HG02884 (cell line): Measurements from ENCODE around the gene AK4.
"Not testable (repeated sequence)": the region's sequence is repeated elsewhere in the genome, so short reads cannot be mapped to it uniquely, and the experiment has no call there.

Experiments used
- ATAC-seq: cut with Tn5 transposase; IDR thresholded peaks from one replicate; pipeline ENCODE4 v1.9.1; 2021; ENCODE audit warnings: mild to moderate bottlenecking, moderate library complexity; ENCODE audit not compliant: unreplicated experiment

AK4 gene

DNA sequence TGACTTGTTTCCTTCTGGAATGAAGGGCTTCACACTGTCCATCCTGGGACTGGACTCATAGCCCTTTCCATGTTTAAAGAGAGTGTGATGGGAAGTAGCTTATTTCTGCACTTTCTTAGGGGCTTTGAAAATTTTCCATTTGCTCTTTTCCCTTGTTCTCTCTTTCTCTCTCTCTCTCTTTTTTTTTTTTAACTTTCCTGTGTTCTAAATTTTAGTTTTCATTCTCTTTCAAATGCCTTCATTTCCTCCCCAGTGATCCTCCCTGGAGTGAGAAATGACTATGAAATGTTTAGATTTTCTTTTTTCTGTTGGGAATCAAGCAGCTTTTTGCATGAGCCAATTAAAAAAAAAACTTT, 2.1 kb downstream of the AK4 start:
- ATAC-seq, result no peak

DNA sequence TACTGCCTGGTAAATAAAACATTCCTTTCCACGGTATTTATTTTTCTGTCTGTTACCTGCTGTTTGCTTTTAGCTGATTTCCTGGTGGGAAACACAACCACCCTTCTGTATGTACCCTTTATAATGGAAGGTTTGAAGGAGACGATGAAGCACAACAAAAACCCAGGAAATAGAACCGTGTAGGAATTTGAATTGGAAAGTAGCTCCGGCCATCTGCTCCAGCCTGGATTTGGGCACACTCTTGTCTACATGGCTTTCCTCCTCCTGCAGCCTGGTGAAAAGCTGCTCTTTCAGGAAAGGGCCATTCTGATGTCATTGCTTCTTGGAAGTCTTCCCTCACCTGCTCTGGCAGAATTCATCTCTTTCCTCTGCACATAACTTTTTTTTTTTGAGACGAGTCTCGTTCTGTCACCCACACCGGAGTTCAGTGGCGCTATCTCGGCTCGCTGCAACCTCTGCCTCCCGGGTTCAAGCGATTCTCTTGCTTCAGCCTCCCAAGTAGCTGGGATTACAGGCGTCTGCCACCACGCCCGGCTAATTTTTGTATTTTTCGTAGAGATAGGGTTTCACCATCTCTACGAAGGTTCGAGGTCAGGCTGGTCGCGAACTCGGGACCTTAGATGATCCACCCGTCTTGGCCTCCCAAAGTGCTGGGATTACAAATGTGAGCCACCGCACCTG, 2.7 kb downstream of the AK4 start:
- no peak for ATAC-seq

DNA sequence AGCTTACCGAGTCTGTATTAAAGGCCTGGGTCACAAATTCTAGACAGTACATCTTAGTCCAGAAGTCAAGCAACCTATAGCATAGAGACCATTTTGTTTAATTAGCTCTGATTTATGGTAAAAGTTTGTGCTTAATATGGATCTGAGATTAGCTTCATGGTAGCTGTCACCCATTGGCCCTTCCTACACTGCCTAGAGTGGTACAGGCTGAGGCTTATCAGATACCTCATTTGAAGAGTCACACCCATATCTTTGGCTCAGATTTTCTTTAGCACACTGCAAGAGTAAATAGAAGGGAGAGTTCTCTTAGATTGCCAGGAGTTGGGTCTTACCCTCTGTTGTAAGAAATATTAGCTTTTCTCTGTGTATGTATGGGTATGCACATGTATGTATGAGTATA, 3.6 kb downstream of the AK4 start:
- no peak for ATAC-seq

DNA sequence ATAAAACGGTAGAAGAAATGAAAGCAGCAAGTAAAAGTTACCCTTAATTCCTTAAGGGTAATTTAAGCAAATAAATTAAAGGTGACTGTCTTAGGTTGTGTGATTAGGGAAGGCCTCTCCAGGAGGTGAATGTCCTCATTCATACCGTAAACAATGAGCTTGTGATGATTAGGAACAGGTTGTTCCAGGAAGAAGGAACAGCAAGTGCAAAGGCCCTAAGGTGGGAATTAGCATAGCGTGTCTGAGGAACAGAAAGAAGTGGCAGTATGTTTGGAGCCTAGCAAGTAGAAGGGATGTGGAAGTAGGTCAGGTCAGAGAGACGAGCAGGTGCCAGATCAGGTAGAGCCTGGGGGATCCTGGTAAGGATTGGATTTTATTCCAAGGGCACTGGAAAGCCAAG, 5.6 kb downstream of the AK4 start:
- no peak for ATAC-seq

DNA sequence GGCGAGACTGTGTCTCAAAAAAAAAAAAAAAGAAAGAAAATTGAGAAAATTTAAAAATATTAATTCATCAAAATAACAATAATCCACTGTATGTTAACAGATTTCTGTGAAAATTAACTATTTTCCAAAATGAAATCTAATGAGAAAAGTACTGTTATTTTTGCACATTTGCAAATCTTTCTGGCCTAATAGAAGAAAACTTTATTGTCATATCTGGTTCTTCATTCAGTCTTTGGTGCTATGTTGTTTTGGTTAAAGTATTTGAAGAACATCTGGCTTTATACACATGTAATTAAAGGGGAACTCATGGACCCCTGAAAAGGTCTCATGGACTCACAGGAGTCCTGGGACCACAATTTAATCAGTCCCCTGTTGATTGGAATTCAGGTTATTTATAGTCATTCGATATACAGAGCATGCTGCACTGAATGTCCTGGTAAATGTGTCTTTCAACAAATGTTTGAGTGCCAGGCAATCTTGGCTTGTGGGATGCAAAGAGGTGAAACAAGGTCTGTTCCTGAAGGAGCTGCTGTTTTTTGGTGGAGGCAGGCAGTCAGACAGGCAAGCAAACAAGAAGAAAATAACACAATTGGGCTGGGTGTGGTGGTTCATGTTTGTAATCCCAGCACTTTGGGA, 9.0 kb downstream of the AK4 start:
- no peak for ATAC-seq

DNA sequence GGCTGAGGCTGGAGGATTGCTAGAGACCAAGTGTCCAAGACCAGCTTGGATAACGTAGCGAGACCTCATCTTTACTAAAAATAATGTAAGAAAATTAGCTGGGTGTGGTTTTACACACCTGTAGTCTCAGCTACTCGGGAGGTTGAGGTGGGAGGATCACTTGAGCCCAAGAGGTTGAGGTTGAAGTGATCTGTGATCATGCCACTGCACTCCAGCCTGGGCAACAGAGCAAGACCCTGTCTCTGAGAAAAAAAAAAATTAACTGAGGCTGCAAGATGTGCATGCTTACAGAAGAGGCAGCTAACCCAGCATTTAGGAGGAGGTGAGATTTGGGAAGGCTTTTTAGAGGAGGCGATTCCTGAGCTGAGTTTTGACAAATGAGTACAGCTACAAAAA, 9.5 kb downstream of the AK4 start:
- no peak for ATAC-seq

DNA sequence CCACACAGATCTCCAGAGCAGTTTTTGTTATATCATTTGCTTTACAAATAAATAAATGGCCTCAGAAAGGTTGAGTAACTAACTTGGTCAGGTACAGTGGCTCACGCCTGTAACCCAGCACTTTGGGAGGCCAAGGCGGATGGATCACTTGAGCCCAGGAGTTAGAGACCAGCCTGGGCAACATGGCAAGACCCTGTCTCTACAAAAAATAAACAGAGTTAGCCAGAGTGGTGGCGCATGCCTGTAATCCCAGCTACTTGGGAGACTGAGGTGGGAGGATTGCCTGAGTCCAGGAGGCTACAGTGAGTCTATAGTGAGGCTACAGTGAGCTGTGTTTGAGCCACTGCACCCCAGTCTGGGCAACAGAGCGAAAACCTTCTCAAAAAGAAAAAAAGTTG, 11.3 kb downstream of the AK4 start:
- ATAC-seq, result not testable (repeated sequence)

DNA sequence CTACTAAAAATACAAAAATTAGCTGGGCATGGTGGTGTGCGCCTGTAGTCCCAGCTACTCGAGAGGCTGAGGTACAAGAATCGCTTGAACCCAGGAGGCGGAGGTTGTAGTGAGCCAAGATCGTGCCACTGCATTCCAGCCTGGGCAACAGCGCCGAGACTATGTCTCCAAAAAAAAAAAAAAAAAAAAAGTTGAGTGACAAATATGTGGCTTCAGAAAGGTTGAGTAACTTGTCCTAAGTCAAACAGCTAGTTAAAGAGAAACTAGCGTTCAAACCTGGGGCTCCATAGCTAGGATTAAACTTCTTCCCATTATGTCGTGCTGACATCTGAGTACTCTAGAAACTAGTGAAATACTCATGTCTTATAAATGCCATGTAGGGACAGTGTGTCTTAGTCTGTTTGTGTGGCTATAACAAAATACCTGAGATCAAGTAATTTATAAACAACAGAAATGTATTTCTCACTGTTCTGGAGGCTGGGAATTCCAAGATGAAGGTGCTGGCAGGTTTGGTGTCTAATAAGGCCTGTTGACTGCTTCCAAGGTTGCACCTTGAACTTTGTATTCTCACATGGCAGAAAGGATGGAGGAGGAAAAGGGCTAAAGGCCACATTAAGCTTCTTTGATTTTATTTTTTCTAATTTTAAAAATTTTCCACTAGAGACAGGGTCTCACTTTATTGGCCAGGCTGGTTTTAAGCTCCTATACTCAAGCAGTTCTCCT, 12.0 kb downstream of the AK4 start:
- no peak for ATAC-seq

DNA sequence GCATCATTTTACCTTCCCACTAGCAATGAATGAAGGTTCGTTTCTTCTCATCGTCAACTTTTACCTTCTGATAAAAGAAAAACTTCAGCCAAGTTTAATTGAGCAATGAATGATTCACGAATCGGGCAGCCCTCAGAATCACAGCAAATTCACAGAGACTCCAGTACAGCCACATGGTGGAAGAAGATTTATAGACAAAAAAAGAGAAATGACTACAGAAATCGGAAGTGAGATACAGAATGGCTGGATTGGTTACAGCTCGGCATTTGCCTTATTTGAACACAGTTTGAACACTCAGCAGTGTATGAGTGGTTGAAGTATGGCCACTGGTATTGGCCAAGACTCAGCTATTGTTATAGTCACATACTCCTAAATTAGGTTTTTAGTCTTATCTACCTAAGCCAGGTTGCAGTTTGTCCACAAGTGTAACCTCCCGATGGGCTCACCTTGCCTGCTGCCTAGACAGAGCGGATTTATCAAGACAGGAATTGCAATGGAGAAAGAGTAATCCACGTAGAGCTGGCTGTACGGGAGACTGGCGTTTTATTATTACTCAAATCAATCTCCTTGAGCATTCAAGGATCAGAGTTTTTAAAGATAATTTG, 15.3 kb downstream of the AK4 start:
- no peak for ATAC-seq

DNA sequence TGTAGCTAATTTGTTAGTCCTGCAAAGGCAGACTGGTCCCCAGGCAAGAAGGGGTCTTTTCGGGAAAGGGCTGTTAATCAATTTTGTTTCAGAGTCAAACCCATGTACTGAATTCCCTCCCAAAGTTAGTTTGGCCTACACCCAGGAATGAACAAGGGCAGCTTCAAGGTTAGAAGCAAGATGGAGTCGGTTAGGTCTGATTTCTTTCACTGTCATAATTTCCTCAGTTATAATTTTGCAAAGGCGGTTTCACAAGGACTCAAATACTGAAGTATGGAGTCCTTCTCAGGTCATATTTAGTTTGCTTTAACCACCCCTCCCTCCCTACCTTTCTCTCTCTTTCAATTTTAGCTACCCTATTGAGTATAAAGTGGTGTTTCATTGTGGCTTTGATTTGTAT, 16.1 kb downstream of the AK4 start:
- ATAC-seq, result not testable (repeated sequence)

DNA sequence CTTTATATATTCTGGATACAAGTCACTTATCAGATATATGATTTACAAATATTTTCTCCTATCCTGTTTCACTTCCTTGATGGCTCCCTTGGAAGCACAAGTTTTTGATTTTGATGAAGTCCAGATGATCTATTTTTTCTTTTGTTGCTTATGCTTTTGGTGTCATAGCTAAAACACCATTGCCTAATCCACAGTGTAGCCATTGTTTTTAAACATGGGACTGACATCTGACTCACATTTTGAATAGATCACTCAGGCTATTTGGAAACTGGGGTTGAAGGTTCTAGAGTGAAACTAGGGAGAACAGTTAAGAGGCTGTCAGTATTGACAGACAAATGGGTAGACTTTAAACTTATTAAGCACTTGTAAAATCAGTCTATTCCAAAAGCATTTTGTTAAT, 16.6 kb downstream of the AK4 start:
- ATAC-seq, result no peak

DNA sequence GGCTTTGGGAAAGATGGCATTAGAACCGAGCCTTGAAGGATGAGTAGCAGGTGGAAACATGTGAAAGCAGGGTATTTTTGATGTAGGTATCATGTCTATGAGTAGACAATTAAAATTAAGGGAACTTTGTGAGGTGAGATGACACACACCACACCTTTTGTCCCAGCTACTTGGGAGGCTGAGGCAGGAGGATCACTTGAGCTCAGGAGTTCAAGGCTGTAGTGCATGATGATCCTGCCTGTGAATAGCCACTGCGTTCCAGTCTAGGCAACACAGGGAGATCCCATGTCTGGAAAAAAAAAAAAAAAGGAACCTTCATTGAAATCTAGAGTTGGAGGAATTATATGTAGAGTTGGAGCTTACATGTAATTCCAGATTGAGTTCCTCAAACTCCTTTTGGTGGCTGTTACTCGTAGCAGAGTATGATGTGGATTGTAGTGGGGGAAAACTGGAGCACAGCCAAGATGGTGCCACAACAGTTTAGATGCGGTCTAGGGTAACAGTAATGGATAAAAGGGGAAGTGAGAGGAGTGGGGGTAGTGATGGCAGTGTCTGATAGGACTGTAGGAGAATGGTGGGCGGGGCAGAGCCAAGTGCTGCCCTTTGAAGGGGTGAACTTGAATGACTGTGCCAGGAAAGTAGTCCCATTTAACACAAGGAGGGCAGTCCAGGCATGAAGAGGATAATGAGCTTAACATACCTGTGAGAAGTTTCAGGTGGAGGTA, 17.4 kb downstream of the AK4 start:
- peak; percentile 73 for ATAC-seq

DNA sequence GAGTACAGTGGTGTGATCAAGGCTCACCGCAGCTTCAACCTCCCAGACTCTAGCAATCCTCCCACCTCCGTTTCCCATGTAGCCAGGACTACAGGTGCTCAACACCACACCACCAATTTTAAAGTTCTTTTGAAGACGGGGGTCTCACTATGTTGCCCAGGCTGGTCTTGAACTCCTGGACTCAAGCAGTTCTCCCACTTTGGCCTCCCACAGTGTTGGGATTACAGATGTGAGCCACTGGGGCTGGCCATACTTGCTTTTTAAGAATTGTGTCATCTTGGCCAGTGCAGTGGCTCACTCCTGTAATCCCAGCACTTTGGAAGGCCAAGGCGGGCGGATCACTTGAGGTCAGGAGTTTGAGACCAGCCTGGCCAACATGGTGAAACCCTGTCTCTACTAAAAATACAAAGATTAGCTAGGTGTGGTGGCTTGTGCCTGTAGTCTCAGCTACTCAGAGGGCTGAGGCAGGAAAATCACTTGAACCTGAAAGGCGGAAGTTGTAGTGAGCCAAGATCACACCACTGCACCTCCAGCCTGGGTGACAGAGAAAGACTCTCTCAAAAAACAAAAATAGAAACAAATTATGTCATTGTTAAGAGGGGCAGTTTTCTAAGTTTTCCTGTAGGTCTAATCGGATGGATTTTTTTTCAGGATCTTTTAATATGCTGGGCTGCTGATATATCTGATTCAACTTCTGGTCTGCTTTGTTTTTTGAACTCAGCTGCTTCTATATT, 18.7 kb downstream of the AK4 start:
- ATAC-seq, result peak; percentile 33

DNA sequence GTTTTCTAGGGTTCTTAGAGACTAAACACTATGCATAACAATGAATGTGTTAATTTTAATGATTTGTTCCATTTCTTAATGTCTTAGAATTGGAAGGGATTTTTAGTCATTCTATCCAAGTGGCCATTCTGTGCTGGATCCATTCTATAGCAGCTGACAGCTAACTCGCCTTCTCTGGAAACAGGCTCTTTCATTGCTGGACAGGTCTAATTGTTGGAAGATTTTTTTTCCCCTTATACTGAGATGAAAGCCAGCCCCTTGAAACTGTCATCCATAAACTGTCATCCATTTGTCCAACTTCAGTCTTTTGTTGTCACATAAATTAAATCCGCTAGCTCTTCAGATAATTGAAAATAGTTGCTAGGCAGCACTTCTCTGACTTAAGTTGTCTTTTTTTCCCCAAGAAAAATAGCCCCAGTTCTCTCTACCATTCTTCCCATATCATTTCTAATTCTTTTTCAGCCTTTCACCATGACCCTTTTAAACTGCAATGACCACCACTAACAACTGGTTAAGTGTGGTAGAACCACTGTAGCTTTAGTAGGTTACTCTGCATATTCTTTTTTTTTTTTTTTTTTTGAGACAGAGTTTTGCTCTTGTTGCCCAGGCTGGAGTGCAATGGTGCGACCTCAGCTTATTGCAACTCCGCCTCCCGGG, 19.7 kb downstream of the AK4 start:
- no peak for ATAC-seq

DNA sequence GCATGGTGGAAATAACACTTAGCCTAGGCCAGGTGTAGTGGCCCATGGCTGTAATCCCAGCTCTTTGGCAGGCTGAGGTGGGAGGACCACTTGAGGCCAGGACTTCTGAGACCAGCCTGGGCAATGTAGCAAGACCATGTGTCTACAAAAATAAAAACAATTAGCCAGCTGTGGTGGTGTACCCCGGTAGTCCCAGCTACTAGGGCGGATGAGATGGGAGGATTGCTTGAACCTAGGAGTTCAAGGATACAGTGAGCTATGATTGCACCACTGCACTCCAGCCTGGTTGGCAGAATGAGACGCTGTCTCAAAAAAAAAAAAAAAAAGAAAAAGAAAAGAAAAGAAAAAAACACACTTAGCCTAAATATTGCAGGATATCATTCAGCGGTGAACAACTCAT, 20.9 kb downstream of the AK4 start:
- no peak for ATAC-seq

DNA sequence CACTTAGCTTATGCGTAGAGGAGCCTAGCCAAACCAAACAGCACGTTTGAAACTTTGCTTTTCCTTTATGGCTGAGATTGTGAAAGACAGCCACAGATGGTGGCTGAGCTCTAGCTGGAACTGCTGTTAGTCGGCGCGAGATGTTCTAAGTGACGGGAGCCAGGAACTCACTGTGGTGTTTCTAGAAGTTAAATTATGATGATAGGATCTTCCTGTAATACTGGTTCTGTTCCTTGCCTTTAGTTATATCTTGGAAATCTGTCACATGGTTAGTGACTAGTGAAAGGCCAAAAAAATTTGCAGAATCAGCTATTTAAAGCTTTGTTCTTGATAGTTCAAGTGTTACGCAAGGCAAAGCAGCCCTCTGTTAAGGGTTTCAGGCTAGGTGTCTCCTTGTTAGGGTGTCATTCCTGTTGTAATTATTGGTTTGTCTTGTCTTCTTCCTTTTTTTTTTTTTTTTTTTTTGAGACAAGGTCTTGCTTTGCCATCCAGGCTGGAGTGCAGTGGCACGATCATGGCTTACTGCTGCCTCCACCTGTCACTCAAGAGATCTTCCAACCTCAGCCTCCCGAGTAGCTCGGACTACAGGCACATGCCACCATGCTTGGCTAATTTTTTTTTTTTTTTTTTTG, 22.6 kb downstream of the AK4 start:
- no peak for ATAC-seq

DNA sequence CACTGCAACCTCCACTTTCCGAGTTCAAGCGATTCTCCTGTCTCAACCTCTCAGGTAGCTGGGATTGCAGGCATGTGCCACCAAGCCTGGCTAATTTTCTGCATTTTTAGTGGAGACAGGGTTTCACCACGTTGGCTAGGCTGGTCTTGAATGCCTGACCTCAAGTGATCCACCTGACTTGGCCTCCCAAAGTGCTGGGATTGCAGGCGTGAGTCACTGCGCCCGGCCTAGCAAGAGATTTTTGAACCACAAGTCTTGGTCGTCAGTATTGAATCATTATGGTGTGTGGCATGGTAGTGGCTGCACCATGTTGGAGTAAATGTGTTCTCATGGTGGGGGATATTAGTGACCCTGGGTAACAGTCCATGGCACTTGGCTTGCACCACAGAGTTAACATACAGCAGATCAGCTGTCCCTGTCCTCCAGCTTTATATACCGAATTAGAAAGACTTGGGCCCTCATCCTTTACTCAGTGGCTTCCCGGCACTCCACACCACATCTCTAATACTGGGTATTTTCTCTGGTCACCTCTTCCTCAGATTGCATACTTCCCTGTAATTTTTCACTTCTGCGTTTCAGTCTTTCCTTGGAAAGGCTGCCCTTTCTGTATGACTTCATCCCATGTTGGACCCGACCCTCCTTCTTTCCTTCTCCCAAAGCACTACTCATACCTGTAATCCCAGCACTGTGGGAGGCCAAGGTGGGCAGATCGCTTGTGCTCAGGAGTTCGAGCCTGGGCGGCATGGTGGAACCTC, 25.1 kb downstream of the AK4 start:
- ATAC-seq, result no peak

DNA sequence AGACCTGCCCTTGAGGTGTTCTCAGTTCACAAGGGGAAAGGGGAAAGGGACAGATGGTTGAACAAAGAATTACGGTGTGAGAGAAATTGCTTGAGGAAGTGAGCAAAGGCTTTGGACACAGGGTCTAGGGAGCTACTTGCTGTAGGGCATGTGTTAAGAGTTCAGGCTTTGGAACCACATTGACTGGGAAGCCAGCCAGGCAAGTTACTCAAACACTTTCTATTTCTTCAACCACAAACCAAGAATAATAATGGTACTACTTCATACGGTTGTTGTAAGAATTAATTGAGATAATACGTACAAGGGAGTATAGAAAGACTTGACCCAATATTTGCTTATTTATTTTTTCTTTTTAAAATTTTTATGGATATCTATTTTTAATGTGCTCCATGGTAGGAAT, 26.6 kb downstream of the AK4 start:
- peak; percentile 89 for ATAC-seq
